ENCODE measurements around the gene TMEM145.

DNA sequence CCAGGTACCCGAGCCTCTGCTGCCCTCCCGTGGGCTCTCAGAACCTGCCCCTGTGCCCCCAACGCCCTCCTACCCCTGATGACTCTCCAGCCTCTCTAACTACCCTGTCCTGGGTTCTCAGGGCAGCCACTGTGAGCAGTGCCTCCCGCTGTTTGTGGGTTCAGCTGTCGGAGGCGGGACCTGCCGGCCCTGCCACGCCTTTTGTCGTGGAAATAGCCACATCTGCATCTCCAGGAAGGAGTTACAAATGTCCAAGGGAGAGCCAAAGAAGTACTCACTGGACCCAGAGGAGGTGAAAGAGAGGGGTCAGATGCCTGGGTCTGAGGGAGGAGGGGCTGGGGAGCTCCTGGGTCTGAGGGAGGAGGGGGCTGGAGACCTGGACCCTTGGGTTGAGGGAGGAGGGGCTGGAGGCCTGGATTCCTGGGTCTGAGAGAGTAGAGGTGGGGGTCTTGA, 57.0 kb downstream of the TMEM145 start:
- no peak for TF ChIP-seq CTCF (IDR thresholded peaks at IDR 0.05; ENCODE audit: low read depth, low read length)
- TF ChIP-seq EZH2phosphoT487 (IDR thresholded peaks at IDR 0.05; ENCODE audit: low read depth): no peak

Data from OCI-LY3 (cell line).